ENCODE measurements around the gene NRK.

NRK gene

GRCh38 chrX:106007815-106008214 lies 185.5 kb downstream of the NRK start:
- TF ChIP-seq ZFX (IDR thresholded peaks at IDR 0.05) (no peak), CTCF (conservative IDR thresholded peaks at IDR 0.05) (no peak)
- no peak overlapping the region for H3K27ac ChIP-seq

All from C4-2B (cell line).